HFFc6 (cell line): ENCODE measurements around the gene FRRS1L. TPM values are rescaled to one million over a fixed set of nuclear protein-coding genes. Genes with fewer than 3 reads are reported as not detected.

ENCODE experiments used
- DNase-seq: peaks from one replicate; pipeline ENCODE4 v3.0.0-alpha.2; 2018
- H3K27ac Mint-ChIP-seq: 2 replicates; pipeline ENCODE4 v1.8.0; 2020; ENCODE audit warnings: mild to moderate bottlenecking, mixed read lengths
- H3K27me3 Mint-ChIP-seq: 2 replicates; pipeline ENCODE4 v1.8.0; 2021; ENCODE audit warnings: mild to moderate bottlenecking, moderate library complexity, mixed read lengths; ENCODE audit not compliant: insufficient read depth
- H3K36me3 Mint-ChIP-seq: 2 replicates; pipeline ENCODE4 v1.8.0; 2021; ENCODE audit warnings: low read depth, mixed read lengths
- H3K4me1 Mint-ChIP-seq: 2 replicates; pipeline ENCODE4 v1.8.0; 2020; ENCODE audit warnings: low read depth, mixed read lengths
- H3K4me3 Mint-ChIP-seq: 2 replicates; pipeline ENCODE4 v1.8.0; 2020; ENCODE audit warnings: mild to moderate bottlenecking, moderate library complexity, mixed read lengths
- H3K9me3 Mint-ChIP-seq: 2 replicates; pipeline ENCODE4 v1.8.0; 2020; ENCODE audit warnings: mild to moderate bottlenecking, mixed read lengths
- CTCF ChIP-seq: fragments of 200-600 bp; sonication (generic); IDR thresholded peaks from 2 replicates; pipeline ENCODE4 v1.5.0; 2021; ENCODE audit warnings: antibody characterized with exemption, mild to moderate bottlenecking
- total RNA-seq, 6 experiments: library from RNA; stranded (reverse); fragmentation: NEBNext Ultra II Directional; extraction: Animal tissue kit (Norgen Biotek cat#: 25700); gene quantifications; 2 replicates in 1 of 6; 3 replicates in 5 of 6; pipeline ENCODE4 v1.2.3, GENCODE V29; 2021

Gene FRRS1L
- total RNA-seq, 6 experiments from 2014 or later: not detected

- no peak overlapping the region for H3K4me3 Mint-ChIP-seq
- no peaks in the 10 kb centered on the region for H3K9me3 Mint-ChIP-seq
- H3K27me3 Mint-ChIP-seq: peaks cover 18% of the 10 kb centered on the region
- peak; percentile 61 for TF ChIP-seq CTCF
- peak; percentile 35 for DNase-seq
- peaks cover 6% of the 10 kb centered on the region for H3K4me1 Mint-ChIP-seq
- no peaks in the 10 kb centered on the region for H3K36me3 Mint-ChIP-seq
- no peak overlapping the region for H3K27ac Mint-ChIP-seq
These were observed 23.0 kb downstream of the FRRS1L start for GRCh38 chr9:109143881-109144562.

GRCh38 chr9:109141375-109141774 is 25.7 kb downstream of the FRRS1L start:
- no peak overlapping the region for H3K4me3 Mint-ChIP-seq
- TF ChIP-seq CTCF: no peak

GRCh38 chr9:109139851-109140250 is 27.2 kb downstream of the FRRS1L start:
- Mint-ChIP-seq H3K4me1 (peaks cover 6% of the 10 kb centered on the region), H3K4me3 (no peak overlapping the region), H3K27me3 (peaks cover 8% of the 10 kb centered on the region)

More at GRCh38 chr9:109141375-109141774, 25.7 kb downstream of the FRRS1L start:
- Mint-ChIP-seq H3K36me3 (no peaks in the 10 kb centered on the region), H3K4me1 (peaks cover 6% of the 10 kb centered on the region), H3K27me3 (peaks cover 11% of the 10 kb centered on the region), H3K27ac (no peak overlapping the region), H3K9me3 (no peaks in the 10 kb centered on the region)
- DNase-seq: no peak

GRCh38 chr9:109138421-109138820 is 28.6 kb downstream of the FRRS1L start:
- Mint-ChIP-seq H3K36me3 (no peaks in the 10 kb centered on the region), H3K9me3 (no peaks in the 10 kb centered on the region), H3K27me3 (peaks cover 7% of the 10 kb centered on the region), H3K4me1 (no peaks in the 10 kb centered on the region), H3K27ac (no peak overlapping the region), H3K4me3 (no peak overlapping the region)
- no peak for TF ChIP-seq CTCF
- DNase-seq: no peak

More at GRCh38 chr9:109139851-109140250, 27.2 kb downstream of the FRRS1L start:
- TF ChIP-seq CTCF: no peak
- Mint-ChIP-seq H3K27ac (no peak overlapping the region), H3K36me3 (no peaks in the 10 kb centered on the region), H3K9me3 (no peaks in the 10 kb centered on the region)
- no peak for DNase-seq

- Mint-ChIP-seq H3K4me3 (no peak overlapping the region), H3K36me3 (no peaks in the 10 kb centered on the region), H3K4me1 (no peaks in the 10 kb centered on the region), H3K9me3 (no peaks in the 10 kb centered on the region), H3K27ac (no peak overlapping the region), H3K27me3 (peaks cover 9% of the 10 kb centered on the region)
- no peak for DNase-seq
- TF ChIP-seq CTCF: no peak
These were observed 32.9 kb downstream of the FRRS1L start for GRCh38 chr9:109134167-109134578.
